Aorta (tissue), 5 donors: Measurements from ENCODE around the gene CAPRIN1. TPM values are rescaled to one million over a fixed set of nuclear protein-coding genes. Genes with fewer than 3 reads are reported as not detected.

Experiments
- ATAC-seq: fragments of 200-7000 bp; cut with Tn5 transposase; one replicate; pipeline ENCODE4 v1.9.1; 2022; ENCODE audit warnings: moderate library complexity; ENCODE audit not compliant: low FRiP score
- DNase-seq, 2 donors: peaks; one replicate each; pipeline ENCODE4 v3.0.0-alpha.2; 2020
- H3K27ac ChIP-seq, 2 donors: one replicate each; pipeline ENCODE4 v1.5.1; 2013; ENCODE audit warnings: low read length in 2 of 2, mild to moderate bottlenecking in 2 of 2, moderate library complexity in 2 of 2, control low read depth in 1 of 2, inconsistent platforms in 1 of 2, low read depth in 1 of 2
- H3K27me3 ChIP-seq, 2 donors: one replicate each; pipeline ENCODE4 v1.6.1; 2013; ENCODE audit warnings: control low read depth in 1 of 2, low read length in 1 of 2, mild to moderate bottlenecking in 1 of 2, moderate library complexity in 1 of 2; ENCODE audit not compliant: insufficient read depth in 2 of 2, control insufficient read depth in 1 of 2
- H3K36me3 ChIP-seq, 2 donors: one replicate each; pipeline ENCODE4 v1.6.1; 2013; ENCODE audit warnings: control low read depth in 1 of 2, low read length in 1 of 2, mild to moderate bottlenecking in 1 of 2; ENCODE audit not compliant: insufficient read depth in 2 of 2, control insufficient read depth in 1 of 2
- H3K4me1 ChIP-seq, 2 donors: one replicate each; pipeline ENCODE4 v1.6.1; 2013; ENCODE audit warnings: low read length in 2 of 2, control low read depth in 1 of 2, mild to moderate bottlenecking in 1 of 2, moderate library complexity in 1 of 2; ENCODE audit not compliant: insufficient read depth in 2 of 2, control insufficient read depth in 1 of 2
- H3K4me3 ChIP-seq, 2 donors: one replicate each; pipeline ENCODE4 v1.5.1; 2013; ENCODE audit warnings: low read length in 2 of 2, control low read depth in 1 of 2, mild to moderate bottlenecking in 1 of 2
- H3K9me3 ChIP-seq: one replicate; pipeline ENCODE4 v1.6.1; 2013; ENCODE audit warnings: mild to moderate bottlenecking, low read length; ENCODE audit not compliant: control insufficient read depth
- WGBS, 2 donors: extraction: QIAGEN DNeasy Blood & Tissue Kit; methylation state at CpG; one replicate each; pipeline ENCODE4 v1.1.7; 2013; 5-methylcytosine and 5-hydroxymethylcytosine counted together
- intact Hi-C, 2 donors: fragments of 100-400 bp; cut with DNase I; formaldehyde crosslinking; loops; one replicate each; pipeline versions ENCODE4 v1.14.2 to v1.15.0; 2022
- polyA plus RNA-seq, 2 donors: library from polyadenylated mRNA; stranded (reverse); fragments of 200-250 nt; gene quantifications; one replicate each; pipeline ENCODE4 v1.2.3, GENCODE V29; 2013
- total RNA-seq, 2 donors: library from RNA; stranded (reverse); fragmentation: NEBNext Ultra II Directional; extraction: Animal tissue kit (Norgen Biotek cat#: 25700); gene quantifications; one replicate each; pipeline ENCODE4 v1.2.1, GENCODE V29; 2021
- donor health status: healthy with polysubstance abuse.
- donor health status: Bipolar disorder and iron deficiency.
- donor health status: DM: no; HTN: no; CAD: no.
- donor health status: DM: no; HTN: no; CAD: no.
- donor health status: DM: yes; HTN: yes; CAD: no.

The CAPRIN1 gene
- total and polyA plus RNA-seq, 4 donors: 58.0 to 147 (median 90.8) TPM

- Histone ChIP-seq H3K27ac (no peak overlapping the region), H3K36me3 (peaks cover 3 to 23% of the 10 kb centered on the region in 2 donors), H3K4me1 (no peaks in the 10 kb centered on the region), H3K9me3 (no peaks in the 10 kb centered on the region), H3K27me3 (no peaks in the 10 kb centered on the region), H3K4me3 (no peak overlapping the region)
- intact Hi-C loops: no loop called here
- 87 to 88% methylated on average over 7 of the region's 7 CpGs for WGBS, 2 donors
- DNase-seq (peak in 1 of 2 donors; percentile 72), ATAC-seq (no peak)
These were observed 87.8 kb downstream of the CAPRIN1 start for GRCh38 chr11:34139346-34139745.

- ATAC-seq (no peak), DNase-seq (peak in 1 of 2 donors; percentile 50)
- Histone ChIP-seq H3K4me1 (no peaks in the 10 kb centered on the region), H3K4me3 (no peak overlapping the region), H3K27ac (no peak overlapping the region), H3K36me3 (peaks cover 3 to 23% of the 10 kb centered on the region in 2 donors), H3K9me3 (no peaks in the 10 kb centered on the region), H3K27me3 (no peaks in the 10 kb centered on the region)
- intact Hi-C loops: no loop called here
- 94% methylated on average over 11 of the region's 11 CpGs for WGBS, 2 donors
These were observed 88.6 kb downstream of the CAPRIN1 start for GRCh38 chr11:34140149-34140548.

- ATAC-seq (no peak), DNase-seq (peak in 1 of 2 donors; percentile 55)
- Histone ChIP-seq H3K4me1 (no peaks in the 10 kb centered on the region), H3K4me3 (no peak overlapping the region), H3K27me3 (no peaks in the 10 kb centered on the region), H3K27ac (no peak overlapping the region), H3K36me3 (peaks cover 6 to 15% of the 10 kb centered on the region in 2 donors), H3K9me3 (no peaks in the 10 kb centered on the region)
- intact Hi-C loops: no loop called here
- 81 to 85% methylated on average over 2 of the region's 2 CpGs for WGBS, 2 donors
These were observed 91.5 kb downstream of the CAPRIN1 start for GRCh38 chr11:34143048-34143447.

GRCh38 chr11:34145073-34145472 lies 93.5 kb downstream of the CAPRIN1 start:
- DNase-seq: peak in 1 of 2 donors; percentile 53
- no peak overlapping the region for H3K27ac ChIP-seq
- H3K4me1 ChIP-seq: no peaks in the 10 kb centered on the region
- no peaks in the 10 kb centered on the region for H3K9me3 ChIP-seq
- H3K4me3 ChIP-seq: no peak overlapping the region
- intact Hi-C loops: no loop called here
- H3K36me3 ChIP-seq: peaks cover 6 to 12% of the 10 kb centered on the region in 2 donors
- H3K27me3 ChIP-seq: no peaks in the 10 kb centered on the region
- no peak for ATAC-seq
- WGBS, 2 donors: 81 to 85% methylated on average over 5 of the region's 5 CpGs

- Histone ChIP-seq H3K4me3 (no peak overlapping the region), H3K27ac (no peak overlapping the region), H3K4me1 (no peaks in the 10 kb centered on the region), H3K36me3 (peaks cover 6 to 9% of the 10 kb centered on the region in 2 donors), H3K27me3 (no peaks in the 10 kb centered on the region), H3K9me3 (no peaks in the 10 kb centered on the region)
- DNase-seq: no peak
- intact Hi-C loops: no loop called here
- no peak for ATAC-seq
- 84% methylated on average over 8 of the region's 8 CpGs for WGBS, 2 donors
These were observed 94.4 kb downstream of the CAPRIN1 start for GRCh38 chr11:34145847-34146381.

GRCh38 chr11:34146411-34146810 lies 94.9 kb downstream of the CAPRIN1 start:
- no peaks in the 10 kb centered on the region for H3K4me1 ChIP-seq
- DNase-seq (peak in 1 of 2 donors; percentile 71), ATAC-seq (no peak)
- H3K27ac ChIP-seq: no peak overlapping the region
- no peaks in the 10 kb centered on the region for H3K27me3 ChIP-seq
- peaks cover 6% of the 10 kb centered on the region in 2 donors for H3K36me3 ChIP-seq
- H3K4me3 ChIP-seq: no peak overlapping the region
- intact Hi-C loops: no loop called here
- 88 to 91% methylated on average over 12 of the region's 12 CpGs for WGBS, 2 donors
- no peaks in the 10 kb centered on the region for H3K9me3 ChIP-seq

- WGBS, 2 donors: 78 to 85% methylated on average over 5 of the region's 5 CpGs
These were observed 95.3 kb downstream of the CAPRIN1 start for GRCh38 chr11:34146866-34147265.

GRCh38 chr11:34147581-34147980 lies 96.0 kb downstream of the CAPRIN1 start:
- Histone ChIP-seq H3K9me3 (no peaks in the 10 kb centered on the region), H3K4me1 (no peaks in the 10 kb centered on the region), H3K27ac (no peak overlapping the region), H3K4me3 (no peak overlapping the region), H3K36me3 (peaks cover 6% of the 10 kb centered on the region in 2 donors), H3K27me3 (no peaks in the 10 kb centered on the region)
- intact Hi-C loops: no loop called here
- no peak for ATAC-seq
- peak in 1 of 2 donors; percentile 19 for DNase-seq
- 75 to 77% methylated on average over 8 of the region's 8 CpGs for WGBS, 2 donors

More at GRCh38 chr11:34146866-34147265, 95.3 kb downstream of the CAPRIN1 start:
- H3K36me3 ChIP-seq: peaks cover 6% of the 10 kb centered on the region in 2 donors
- no peaks in the 10 kb centered on the region for H3K9me3 ChIP-seq
- H3K27me3 ChIP-seq: no peaks in the 10 kb centered on the region
- no peak for ATAC-seq
- no peaks in the 10 kb centered on the region for H3K4me1 ChIP-seq
- DNase-seq: peak in 1 of 2 donors; percentile 26
- intact Hi-C loops: no loop called here
- H3K4me3 ChIP-seq: no peak overlapping the region
- no peak overlapping the region for H3K27ac ChIP-seq

GRCh38 chr11:34148504-34149165 lies 97.1 kb downstream of the CAPRIN1 start:
- Histone ChIP-seq H3K27ac (no peak overlapping the region), H3K9me3 (no peaks in the 10 kb centered on the region), H3K4me1 (no peaks in the 10 kb centered on the region), H3K4me3 (no peak overlapping the region), H3K27me3 (no peaks in the 10 kb centered on the region), H3K36me3 (peaks cover 4 to 6% of the 10 kb centered on the region in 2 donors)
- no peak for ATAC-seq
- DNase-seq: peak in 1 of 2 donors; percentile 42
- intact Hi-C loops: no loop called here
- WGBS, 2 donors: 80 to 81% methylated on average over 16 of the region's 16 CpGs
